Measurements from ENCODE around the gene PILRA.
A peak's percentile ranks its signal among the peaks of the same experiment; 100 is the strongest.
"Not testable (repeated sequence)": the region's sequence is repeated elsewhere in the genome, so short reads cannot be mapped to it uniquely, and the experiment has no call there.

PILRA gene

DNA sequence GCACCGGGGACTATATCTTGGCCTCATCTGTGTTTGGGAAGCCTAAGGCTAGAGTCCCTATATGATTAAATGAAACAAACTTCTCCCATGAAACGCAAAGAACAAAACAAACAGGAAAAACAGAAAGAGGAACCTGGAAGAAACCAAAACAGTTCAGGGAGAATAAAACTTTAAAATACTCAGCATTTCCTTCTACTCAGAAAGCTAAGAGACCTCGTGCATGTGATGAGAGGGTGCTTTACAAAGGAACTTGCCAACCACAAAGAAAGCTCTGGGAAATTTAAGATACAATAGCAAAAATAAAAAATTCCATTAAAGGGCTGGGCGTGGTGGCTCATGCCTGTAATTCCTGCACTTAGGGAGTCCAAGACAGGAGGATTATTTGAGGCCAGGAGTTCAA, 6.9 kb downstream of the PILRA start:
- Mint-ChIP-seq H3K27ac (no peak overlapping the region), H3K27me3 (ENCODE audit: low read depth) (peaks cover 8% of the 10 kb centered on the region), H3K9me3 (no peaks in the 10 kb centered on the region), H3K36me3 (ENCODE audit: low read depth) (no peaks in the 10 kb centered on the region), H3K4me1 (ENCODE audit: low read depth) (peaks cover 14% of the 10 kb centered on the region), H3K4me3 (no peak overlapping the region)
- no peak for DNase-seq (ENCODE audit: low spot score)

DNA sequence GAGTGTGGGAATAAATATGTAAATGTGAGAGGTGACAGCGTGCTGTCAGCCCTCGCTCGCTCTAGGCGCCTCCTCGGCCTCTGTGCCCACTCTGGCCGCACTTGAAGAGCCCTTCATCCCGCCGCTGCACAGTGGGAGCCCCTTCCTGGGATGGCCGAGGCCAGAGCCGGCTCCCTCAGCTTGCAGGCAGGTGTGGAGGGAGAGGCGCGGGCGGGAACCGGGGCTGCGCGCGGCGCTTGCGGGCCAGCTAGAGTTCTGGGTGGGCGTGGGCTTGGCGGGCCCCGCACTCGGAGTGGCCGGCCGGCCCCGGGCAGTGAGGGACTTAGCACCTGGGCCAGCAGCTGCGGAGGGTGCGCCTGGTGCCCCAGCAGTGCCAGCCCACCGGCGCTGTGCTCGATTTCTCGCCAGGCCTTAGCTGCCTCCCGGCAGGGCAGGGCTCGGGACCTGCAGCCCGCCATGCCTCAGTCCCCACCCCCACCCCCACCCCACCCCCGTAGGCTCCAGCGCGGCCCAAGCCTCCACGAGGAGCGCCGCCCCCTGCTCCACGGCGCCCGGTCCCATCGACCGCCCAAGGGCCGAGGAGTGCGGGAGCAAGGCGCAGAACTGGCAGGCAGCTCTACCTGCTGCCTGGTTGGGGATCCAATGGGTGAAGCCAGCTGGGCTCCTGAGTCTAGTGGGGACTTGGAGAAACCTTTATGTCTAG, 8.4 kb downstream of the PILRA start:
- H3K27ac Mint-ChIP-seq, H3K9me3 Mint-ChIP-seq: not testable (repeated sequence)
- peaks cover 14% of the 10 kb centered on the region for H3K4me1 Mint-ChIP-seq (ENCODE audit: low read depth)

DNA sequence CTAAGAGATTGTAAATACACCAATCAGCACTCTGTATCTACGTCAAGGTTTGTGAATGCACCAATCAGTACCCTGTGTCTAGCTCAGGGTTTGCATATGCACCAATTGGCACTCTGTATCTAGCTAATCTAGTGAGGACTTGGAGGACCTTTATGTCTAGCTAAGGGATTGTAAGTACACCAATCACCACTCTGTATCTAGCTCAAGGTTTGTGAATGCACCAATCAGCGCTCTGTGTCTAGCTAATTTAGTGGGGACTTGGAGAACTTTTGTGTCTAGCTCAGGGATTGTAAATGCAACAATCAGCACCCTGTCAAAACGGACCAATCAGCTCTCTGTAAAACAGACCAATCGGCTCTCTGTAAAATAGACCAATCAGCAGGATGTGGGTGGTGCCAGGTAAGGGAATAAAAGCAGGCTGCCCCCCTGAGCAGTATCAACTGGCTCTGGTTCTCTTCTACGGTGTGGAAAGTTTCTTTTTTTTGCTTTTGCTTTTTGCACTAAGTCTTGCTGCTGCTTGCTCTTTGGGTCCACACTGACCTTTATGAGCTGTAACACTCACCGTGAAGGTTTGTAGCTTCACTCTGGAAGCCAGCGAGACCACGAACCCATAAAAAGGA, 9.1 kb downstream of the PILRA start:
- H3K27ac Mint-ChIP-seq; H3K36me3 Mint-ChIP-seq (ENCODE audit: low read depth); DNase-seq (ENCODE audit: low spot score); H3K27me3 Mint-ChIP-seq (ENCODE audit: low read depth); H3K4me3 Mint-ChIP-seq; H3K9me3 Mint-ChIP-seq: not testable (repeated sequence)
- H3K4me1 Mint-ChIP-seq (ENCODE audit: low read depth) = peaks cover 14% of the 10 kb centered on the region

More for the DNA sequence above, 8.4 kb downstream of the PILRA start:
- not testable (repeated sequence) for DNase-seq (ENCODE audit: low spot score); H3K27me3 Mint-ChIP-seq (ENCODE audit: low read depth); H3K4me3 Mint-ChIP-seq; H3K36me3 Mint-ChIP-seq (ENCODE audit: low read depth)

DNA sequence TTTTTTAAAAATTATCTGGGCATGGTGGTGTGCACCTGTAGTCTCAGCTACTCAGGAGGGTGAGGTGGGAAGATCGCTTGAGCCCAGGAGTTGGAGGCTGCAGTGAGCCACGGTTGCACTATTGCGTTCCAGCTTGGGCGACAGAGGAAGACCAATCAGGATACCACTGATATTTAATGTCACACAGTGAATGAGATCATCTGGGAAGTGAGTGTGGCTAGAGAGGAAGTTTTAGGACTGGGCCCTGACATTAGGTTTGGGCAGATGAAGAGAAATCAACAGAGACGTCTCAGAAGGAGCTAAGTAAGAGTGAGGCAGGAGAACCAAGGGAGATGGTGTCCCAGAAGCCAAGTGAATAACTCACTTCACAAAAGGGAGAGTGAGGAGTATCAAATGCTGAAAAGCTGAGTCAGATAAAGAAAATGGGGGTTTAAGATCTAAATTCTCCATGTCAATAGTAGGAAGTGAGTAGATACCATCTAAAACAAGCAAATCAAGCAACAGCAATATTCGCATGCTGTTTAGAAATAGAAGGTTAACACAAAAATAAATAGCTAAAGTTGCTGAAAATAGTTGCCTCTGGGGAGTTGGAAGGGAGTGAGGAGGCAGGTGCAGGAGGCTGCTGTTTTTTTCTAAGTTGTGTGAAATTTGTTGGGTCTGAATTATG, 11.5 kb downstream of the PILRA start:
- Mint-ChIP-seq H3K4me1 (ENCODE audit: low read depth) (peaks cover 14% of the 10 kb centered on the region), H3K9me3 (no peaks in the 10 kb centered on the region), H3K36me3 (ENCODE audit: low read depth) (no peaks in the 10 kb centered on the region), H3K27ac (no peak overlapping the region), H3K27me3 (ENCODE audit: low read depth) (peaks cover 12% of the 10 kb centered on the region), H3K4me3 (no peak overlapping the region)
- DNase-seq (ENCODE audit: low spot score) = no peak

DNA sequence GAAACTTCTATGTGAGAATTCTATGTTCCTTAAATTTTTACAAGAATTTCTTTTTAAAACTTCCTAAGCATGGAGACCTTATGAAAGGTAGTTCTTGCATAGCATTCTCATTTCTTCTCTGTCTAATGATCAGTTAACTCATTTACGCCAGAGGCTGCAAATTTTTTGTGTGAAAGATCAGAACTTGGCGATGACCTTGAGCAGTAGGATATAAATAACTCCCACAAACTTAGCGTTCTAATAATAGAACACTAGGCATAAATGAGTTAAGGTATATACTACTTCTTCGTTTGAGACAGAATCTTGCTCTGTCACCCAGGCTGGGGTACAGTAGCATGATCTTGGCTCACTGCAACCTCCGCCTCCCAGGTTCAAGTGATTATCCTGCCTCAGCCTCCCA, 13.7 kb downstream of the PILRA start:
- no peaks in the 10 kb centered on the region for H3K9me3 Mint-ChIP-seq
- no peak overlapping the region for H3K4me3 Mint-ChIP-seq
- H3K4me1 Mint-ChIP-seq (ENCODE audit: low read depth) = peaks cover 14% of the 10 kb centered on the region
- DNase-seq (ENCODE audit: low spot score) = no peak
- no peaks in the 10 kb centered on the region for H3K36me3 Mint-ChIP-seq (ENCODE audit: low read depth)
- peaks cover 20% of the 10 kb centered on the region for H3K27me3 Mint-ChIP-seq (ENCODE audit: low read depth)
- H3K27ac Mint-ChIP-seq = no peak overlapping the region

DNA sequence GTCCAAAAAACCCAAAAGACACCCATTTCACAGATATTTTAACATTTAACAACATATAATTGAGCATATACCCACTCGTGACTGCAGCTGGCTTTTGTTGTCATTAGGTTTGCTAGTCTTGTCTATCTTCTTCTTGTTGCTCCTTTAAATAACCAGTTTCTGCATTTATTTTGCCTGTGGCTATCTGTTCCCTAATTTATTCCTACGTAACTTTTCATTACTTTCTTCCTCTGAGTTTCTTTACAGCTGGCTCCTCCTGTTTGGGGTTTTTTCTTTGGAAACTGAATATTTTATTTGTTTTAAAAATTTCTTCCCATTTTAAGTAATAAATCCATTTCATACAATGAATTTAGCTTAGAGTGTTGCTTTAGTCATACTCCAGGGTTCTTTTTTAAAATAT, 14.4 kb downstream of the PILRA start:
- no peak for DNase-seq (ENCODE audit: low spot score)
- H3K4me1 Mint-ChIP-seq (ENCODE audit: low read depth) = peaks cover 9% of the 10 kb centered on the region
- no peak overlapping the region for H3K4me3 Mint-ChIP-seq
- no peaks in the 10 kb centered on the region for H3K36me3 Mint-ChIP-seq (ENCODE audit: low read depth)
- H3K9me3 Mint-ChIP-seq = no peaks in the 10 kb centered on the region
- no peak overlapping the region for H3K27ac Mint-ChIP-seq
- H3K27me3 Mint-ChIP-seq (ENCODE audit: low read depth) = peaks cover 20% of the 10 kb centered on the region

DNA sequence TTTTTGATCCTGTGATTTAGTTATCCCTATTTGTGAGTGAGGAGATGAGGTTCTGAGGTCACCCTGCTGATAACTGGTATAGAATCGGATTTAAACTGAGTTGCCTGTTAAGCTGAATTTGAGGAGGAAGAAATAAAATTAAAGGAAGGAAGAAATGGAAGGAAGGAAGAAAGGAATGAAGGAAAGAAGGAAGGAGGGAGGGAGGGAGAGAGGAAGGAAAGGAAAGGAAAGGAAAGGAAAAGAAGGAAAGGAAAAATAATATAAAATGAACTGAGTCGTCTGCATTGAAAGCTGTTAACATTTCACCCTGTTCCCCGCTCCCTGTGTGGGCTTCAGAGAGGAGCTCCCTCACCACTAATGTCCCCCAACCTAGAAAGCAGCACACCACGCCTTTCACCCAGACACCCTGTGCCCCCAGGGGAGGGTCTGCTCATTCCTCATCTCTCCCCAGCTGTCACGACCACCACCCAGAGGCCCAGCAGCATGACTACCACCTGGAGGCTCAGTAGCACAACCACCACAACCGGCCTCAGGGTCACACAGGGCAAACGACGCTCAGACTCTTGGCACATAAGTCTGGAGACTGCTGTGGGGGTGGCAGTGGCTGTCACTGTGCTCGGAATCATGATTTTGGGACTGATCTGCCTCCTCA, 16.3 kb downstream of the PILRA start:
- no peak overlapping the region for H3K4me3 Mint-ChIP-seq
- peaks cover 23% of the 10 kb centered on the region for H3K27me3 Mint-ChIP-seq (ENCODE audit: low read depth)
- H3K36me3 Mint-ChIP-seq (ENCODE audit: low read depth) = no peaks in the 10 kb centered on the region
- no peak for DNase-seq (ENCODE audit: low spot score)
- H3K9me3 Mint-ChIP-seq = no peaks in the 10 kb centered on the region
- peaks cover 6% of the 10 kb centered on the region for H3K4me1 Mint-ChIP-seq (ENCODE audit: low read depth)
- H3K27ac Mint-ChIP-seq = no peak overlapping the region

DNA sequence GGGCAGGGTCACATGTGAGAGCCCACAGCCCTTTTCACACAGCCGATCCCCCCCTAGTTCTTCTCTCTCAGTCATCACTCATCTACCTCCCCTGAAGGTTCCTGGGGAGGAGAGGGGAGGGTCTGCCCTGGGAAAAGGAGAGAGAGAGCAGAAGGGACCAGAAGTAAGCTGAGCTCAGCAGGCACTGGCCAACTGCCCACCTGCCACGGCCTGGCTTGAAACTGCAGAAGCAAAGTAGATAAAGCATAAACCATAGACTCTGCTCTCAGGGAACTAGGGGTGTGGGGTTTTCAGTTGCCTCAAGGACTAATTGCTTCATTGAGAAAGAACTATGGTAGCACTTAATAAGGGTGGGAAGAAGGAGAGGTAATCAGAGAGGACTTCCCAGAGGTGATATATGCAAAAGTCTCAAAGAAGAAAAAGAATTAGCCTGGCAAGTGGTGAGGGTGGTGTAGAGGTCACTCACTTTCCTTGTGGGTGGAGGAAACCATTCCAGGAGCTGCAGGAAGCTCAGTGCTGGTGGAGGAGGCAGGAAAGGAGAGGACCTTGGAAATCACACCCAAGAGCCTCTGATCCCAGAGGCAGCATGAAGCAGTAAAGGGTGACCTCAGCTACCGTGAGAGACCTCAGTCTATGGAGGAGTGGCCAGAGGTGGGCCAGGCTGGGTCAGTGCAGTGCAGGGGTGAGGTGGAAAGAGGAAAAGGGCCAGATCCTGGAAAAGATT, 17.2 kb downstream of the PILRA start:
- Mint-ChIP-seq H3K4me3 (no peak overlapping the region), H3K9me3 (no peaks in the 10 kb centered on the region), H3K4me1 (ENCODE audit: low read depth) (peaks cover under 1% of the 10 kb centered on the region), H3K36me3 (ENCODE audit: low read depth) (no peaks in the 10 kb centered on the region), H3K27ac (no peak overlapping the region), H3K27me3 (ENCODE audit: low read depth) (peaks cover 23% of the 10 kb centered on the region)
- DNase-seq (ENCODE audit: low spot score) = no peak

DNA sequence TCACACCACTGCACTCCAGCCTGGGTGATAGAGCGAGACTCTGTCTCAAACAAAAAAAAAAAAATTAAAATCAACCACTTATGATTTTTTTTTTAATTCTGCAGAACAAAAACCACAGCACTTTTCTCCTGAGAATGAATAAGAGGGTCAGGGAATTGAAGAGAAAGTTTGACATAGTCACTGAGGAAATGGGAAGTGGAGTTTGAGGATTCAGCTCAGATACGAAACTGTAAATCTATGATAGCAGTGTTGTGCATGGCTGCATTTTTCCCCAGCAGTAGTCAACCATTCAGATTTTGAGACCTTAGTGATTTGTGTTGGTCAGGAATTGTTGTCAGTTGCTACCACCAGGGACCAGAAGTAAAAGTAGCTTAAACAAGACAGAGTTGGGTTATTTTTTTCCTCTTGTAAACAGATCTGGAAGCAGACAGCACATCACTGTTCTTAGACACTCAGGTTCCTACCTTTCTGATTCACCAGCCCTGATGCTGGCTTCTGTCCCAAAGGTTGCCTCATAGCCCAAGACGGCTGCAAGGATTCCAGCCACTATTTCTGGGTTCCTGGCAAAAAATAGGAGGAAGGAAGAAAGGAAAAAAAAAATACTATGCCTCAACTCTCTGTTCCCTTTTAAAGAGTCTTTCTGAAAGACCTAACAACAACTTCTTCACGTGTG, 20.1 kb downstream of the PILRA start:
- Mint-ChIP-seq H3K27me3 (ENCODE audit: low read depth) (peaks cover 29% of the 10 kb centered on the region), H3K4me1 (ENCODE audit: low read depth) (peaks cover 13% of the 10 kb centered on the region), H3K27ac (no peak overlapping the region)

DNA sequence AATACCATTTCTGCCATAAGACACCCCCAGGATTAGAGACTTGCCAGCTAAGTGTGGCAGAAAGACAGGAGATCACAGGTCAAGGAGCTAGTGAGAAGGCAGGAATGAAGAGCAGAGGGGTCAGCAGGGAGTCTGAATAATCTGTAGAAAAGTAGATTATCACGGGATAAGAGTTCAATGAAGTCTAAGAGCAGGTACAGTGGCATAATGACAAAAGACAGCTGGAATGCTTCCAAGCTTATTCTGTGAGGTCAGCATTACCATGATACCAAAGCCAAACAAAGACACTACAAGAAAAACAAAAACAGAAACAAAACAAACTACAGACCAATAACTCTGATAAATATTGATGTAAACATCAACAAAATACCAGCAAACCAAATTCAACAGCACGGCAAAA, 20.8 kb downstream of the PILRA start:
- H3K36me3 Mint-ChIP-seq (ENCODE audit: low read depth) = no peaks in the 10 kb centered on the region
- DNase-seq (ENCODE audit: low spot score) = no peak
- no peak overlapping the region for H3K4me3 Mint-ChIP-seq
- no peak overlapping the region for H3K27ac Mint-ChIP-seq
- peaks cover 16% of the 10 kb centered on the region for H3K4me1 Mint-ChIP-seq (ENCODE audit: low read depth)
- no peaks in the 10 kb centered on the region for H3K9me3 Mint-ChIP-seq
- H3K27me3 Mint-ChIP-seq (ENCODE audit: low read depth) = peaks cover 35% of the 10 kb centered on the region

More for the DNA sequence above, 20.1 kb downstream of the PILRA start:
- no peak for DNase-seq (ENCODE audit: low spot score)
- H3K36me3 Mint-ChIP-seq (ENCODE audit: low read depth) = no peaks in the 10 kb centered on the region
- no peak overlapping the region for H3K4me3 Mint-ChIP-seq
- H3K9me3 Mint-ChIP-seq = no peaks in the 10 kb centered on the region

DNA sequence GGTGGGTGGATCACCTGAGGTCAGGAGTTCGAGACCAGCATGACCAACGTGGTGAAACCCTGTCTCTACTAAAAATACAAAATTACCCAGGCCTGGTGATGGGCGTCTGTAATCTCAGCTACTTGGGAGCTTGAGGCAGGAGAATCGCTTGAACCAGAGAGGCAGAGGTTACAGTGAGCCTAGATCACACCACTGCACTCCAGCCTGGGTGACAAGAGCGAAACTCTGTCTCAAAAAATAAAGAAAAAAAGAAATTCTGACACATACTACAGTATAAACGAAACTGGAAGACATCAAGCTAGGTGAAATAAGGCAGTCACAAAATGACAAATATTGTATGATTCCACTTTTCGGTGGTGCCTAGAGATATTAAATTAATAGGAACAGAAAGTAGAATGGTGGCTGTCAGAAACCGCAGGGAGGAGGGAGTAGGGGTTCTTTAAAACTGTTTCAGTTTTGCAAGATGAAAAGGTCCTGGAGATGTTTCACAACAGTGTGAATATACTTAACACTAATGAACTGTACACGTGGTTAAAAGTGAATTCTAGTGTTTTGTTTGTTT, 23.2 kb downstream of the PILRA start:
- peak overlapping the region; percentile 88 for H3K27ac Mint-ChIP-seq
- no peaks in the 10 kb centered on the region for H3K9me3 Mint-ChIP-seq
- H3K4me3 Mint-ChIP-seq = peak overlapping the region; percentile 68
- peaks cover 16% of the 10 kb centered on the region for H3K4me1 Mint-ChIP-seq (ENCODE audit: low read depth)
- H3K36me3 Mint-ChIP-seq (ENCODE audit: low read depth) = no peaks in the 10 kb centered on the region
- H3K27me3 Mint-ChIP-seq (ENCODE audit: low read depth) = peaks cover 38% of the 10 kb centered on the region
- peak; percentile 74 for DNase-seq (ENCODE audit: low spot score)

DNA sequence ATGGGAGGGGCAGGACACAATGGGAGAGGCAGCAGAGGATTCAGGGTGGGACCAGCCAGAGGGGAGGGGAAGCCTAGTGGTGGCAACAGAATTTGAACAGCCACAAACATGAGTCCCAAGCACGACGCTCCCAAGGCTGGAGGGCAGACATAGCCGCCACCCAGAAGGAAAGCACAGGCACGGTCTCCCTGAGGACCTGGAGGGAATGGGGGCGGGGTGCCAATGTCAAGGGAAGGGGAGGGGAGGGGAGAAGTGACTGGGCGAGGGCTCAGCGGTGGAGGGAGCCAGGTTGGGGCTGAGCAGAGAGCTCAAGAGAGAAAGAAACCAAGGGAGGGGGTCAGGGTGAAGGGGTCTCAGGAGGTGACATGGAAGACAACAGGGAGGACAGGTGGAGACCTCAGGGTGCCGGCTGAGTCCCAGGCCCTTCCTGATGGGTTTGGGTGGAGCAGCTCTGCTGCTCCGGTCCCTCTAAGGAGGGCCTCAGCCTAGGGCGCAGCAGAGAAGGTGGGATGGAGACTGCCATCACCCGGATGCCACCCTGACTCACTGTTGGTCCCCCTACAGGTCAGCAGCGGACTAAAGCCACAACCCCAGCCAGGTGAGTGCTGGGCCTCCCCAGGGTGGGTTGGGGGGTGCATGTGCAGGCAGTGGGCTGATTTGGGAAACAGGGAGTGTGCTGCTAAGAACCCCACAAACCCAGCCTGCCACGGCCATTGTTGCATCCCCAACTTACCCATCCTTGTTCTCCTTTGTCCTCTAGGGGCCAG, 24.2 kb downstream of the PILRA start:
- H3K4me1 Mint-ChIP-seq (ENCODE audit: low read depth) = peaks cover 16% of the 10 kb centered on the region
- no peak for DNase-seq (ENCODE audit: low spot score)
- peaks cover 47% of the 10 kb centered on the region for H3K27me3 Mint-ChIP-seq (ENCODE audit: low read depth)
- H3K27ac Mint-ChIP-seq = peak overlapping the region; percentile 88
- peak overlapping the region; percentile 68 for H3K4me3 Mint-ChIP-seq
- H3K9me3 Mint-ChIP-seq = no peaks in the 10 kb centered on the region
- no peaks in the 10 kb centered on the region for H3K36me3 Mint-ChIP-seq (ENCODE audit: low read depth)
